ENCODE measurements around the gene KRTAP17-1.

DNA sequence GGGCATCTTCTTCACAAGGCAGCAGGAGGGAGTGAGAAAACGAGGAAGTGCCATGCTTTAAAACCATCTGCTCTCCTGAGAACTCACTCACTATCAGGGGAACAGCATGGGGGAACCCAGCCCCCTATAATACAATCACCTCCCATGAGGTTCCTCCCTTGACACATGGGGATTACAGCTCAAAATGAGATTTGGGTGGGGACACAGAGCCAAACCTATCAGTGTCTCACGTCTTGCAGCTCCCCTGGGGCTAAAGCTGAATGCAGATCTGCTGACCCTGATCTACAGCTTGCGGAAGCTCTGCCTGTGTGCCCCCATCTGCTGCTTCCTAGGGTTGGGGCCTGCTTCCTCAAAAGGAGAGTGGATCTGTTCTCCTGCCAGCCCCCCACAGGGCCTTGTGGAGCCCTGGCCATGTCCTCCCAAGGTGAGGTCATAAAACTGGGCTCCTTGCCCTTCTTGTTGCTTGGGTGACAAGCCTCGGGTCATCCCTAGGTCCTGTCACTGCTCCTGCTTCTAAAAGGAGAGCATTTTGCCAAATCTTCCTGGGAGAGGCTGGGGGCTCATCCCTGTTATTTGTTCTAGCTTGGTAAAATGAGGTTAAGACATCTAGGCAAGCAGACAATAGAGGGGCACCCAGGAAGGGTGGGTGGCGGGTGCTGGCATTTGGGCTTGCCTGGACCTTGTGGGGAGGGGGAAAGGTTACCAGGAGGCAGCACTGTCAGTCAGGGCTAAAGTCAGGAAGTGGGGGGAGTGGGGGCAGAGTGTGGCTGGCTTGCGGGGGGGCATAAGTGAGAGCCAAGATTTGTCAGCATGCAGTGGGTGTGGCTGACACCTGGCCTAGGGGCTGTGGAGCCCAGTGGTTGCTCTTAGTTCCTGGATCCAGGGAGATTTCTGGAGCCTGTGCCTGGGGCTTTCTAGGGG is 19.1 kb upstream of the KRTAP17-1 start:
- TF ChIP-seq, protein P1, sequence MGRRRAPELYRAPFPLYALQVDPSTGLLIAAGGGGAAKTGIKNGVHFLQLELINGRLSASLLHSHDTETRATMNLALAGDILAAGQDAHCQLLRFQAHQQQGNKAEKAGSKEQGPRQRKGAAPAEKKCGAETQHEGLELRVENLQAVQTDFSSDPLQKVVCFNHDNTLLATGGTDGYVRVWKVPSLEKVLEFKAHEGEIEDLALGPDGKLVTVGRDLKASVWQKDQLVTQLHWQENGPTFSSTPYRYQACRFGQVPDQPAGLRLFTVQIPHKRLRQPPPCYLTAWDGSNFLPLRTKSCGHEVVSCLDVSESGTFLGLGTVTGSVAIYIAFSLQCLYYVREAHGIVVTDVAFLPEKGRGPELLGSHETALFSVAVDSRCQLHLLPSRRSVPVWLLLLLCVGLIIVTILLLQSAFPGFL (CRISPR knock-in tag; IDR thresholded peaks at IDR 0.05; ENCODE audit: borderline replicate concordance): no peak
- TF ChIP-seq CREM (CRISPR knock-in tag; IDR thresholded peaks at IDR 0.05) (no peak), SP1 (CRISPR knock-in tag; conservative IDR thresholded peaks at IDR 0.05) (no peak)
- TF ChIP-seq, protein P2, sequence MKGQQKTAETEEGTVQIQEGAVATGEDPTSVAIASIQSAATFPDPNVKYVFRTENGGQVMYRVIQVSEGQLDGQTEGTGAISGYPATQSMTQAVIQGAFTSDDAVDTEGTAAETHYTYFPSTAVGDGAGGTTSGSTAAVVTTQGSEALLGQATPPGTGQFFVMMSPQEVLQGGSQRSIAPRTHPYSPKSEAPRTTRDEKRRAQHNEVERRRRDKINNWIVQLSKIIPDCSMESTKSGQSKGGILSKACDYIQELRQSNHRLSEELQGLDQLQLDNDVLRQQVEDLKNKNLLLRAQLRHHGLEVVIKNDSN (CRISPR knock-in tag; IDR thresholded peaks at IDR 0.05): no peak
